Measurements from ENCODE around the gene ZNF396. TPM values are rescaled to one million over a fixed set of nuclear protein-coding genes. Genes with fewer than 3 reads are reported as not detected.

Gene ZNF396
- total and polyA plus RNA-seq, 9 of the 15 experiments (the other 6 are each of a cell fraction or from before 2014, with no cell fraction given) = 0.73 to 2.3 (median 1.9) TPM

DNA sequence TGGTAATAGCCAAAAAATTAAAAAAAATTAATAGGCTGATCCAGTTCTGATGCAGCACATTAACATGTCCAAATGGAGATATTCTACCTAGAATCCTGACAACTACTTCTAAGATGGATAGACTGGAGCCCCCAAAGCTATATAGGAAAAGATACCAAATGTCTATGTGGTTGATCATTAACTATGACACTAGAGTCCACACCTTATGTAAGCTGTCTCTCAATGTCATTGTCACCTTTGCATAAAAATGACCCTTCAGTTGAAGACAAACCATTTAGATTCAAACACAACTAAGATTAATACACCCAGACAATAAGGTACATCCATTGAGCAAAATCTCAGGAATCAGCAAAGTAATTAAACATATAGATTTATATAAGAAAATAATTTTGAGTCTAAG, 14.6 kb downstream of the ZNF396 start (continued):
- TF ChIP-seq EHMT2 (IDR thresholded peaks at IDR 0.05) (no peak), PTRF (tag; IDR thresholded peaks at IDR 0.05) (no peak)

GRCh38 chr18:35361570-35362321, 15.4 kb downstream of the ZNF396 start:
- Histone ChIP-seq H3K27ac (ENCODE audit: extremely low read depth, low read depth, low read length) (no peak overlapping the region), H3K36me3 (ENCODE audit: control insufficient read depth, insufficient read depth, low read length) (no peaks in the 10 kb centered on the region), H3K4me3 (no peak overlapping the region), H2AFZ (ENCODE audit: low read depth, low read length) (no peak overlapping the region), H3K79me2 (ENCODE audit: control insufficient read depth, insufficient read depth, low read length) (no peaks in the 10 kb centered on the region), H3K27me3 (ENCODE audit: control insufficient read depth in 2 of 2, insufficient read depth in 2 of 2, low read length in 2 of 2) (no peaks in the 10 kb centered on the region), H3K9me3 (replicated peaks; ENCODE audit: control insufficient read depth, insufficient read depth, low read depth, low read length) (no peaks in the 10 kb centered on the region), H3K4me1 (replicated peaks in 1 of 2; ENCODE audit: control insufficient read depth in 2 of 2, insufficient read depth in 2 of 2, low read length in 2 of 2) (peaks cover 0 to 7% of the 10 kb centered on the region in 2 experiments; a peak in 3 of 5 replicates), H3K4me2 (ENCODE audit: insufficient read depth, low read length) (no peak overlapping the region), H3K9me1 (ENCODE audit: control insufficient read depth, insufficient read depth, low read length) (no peaks in the 10 kb centered on the region), H4K20me1 (replicated peaks; ENCODE audit: control insufficient read depth, insufficient read depth, low read length) (no peaks in the 10 kb centered on the region), H3K9ac (ENCODE audit: insufficient read depth in 1 of 2, low read depth in 2 of 2, low read length in 2 of 2) (no peak overlapping the region)
- BruUV-seq (replicated peaks) = no TSS peak
- 3% methylated on average over 2 of the region's 2 CpGs for WGBS (ENCODE audit: insufficient coverage, low coverage, missing lambda C conversion rate)
- ATAC-seq (peak; percentile 54; the same call in 1 of the 3 replicates), FAIRE-seq (no peak), DNase-seq (ENCODE audit: extremely low read depth in 1 of 4, low spot score in 3 of 4) (no peak)
- ChIA-PET POLR2A (interaction anchor here (0.5 to 1.4 kb wide), 3 partner anchors 12 to 504 kb away, joined by 3 to 7 read pairs (median 3); no protein-coding TSS in a partner anchor), CTCF (ENCODE audit: low intra/inter-chr PET ratio) (no interaction called here)
- intact Hi-C loops (cut with micrococcal nuclease) = no loop called here
- in situ Hi-C loops (cut with MboI) = no loop called here
- no peak for TF ChIP-seq ZZZ3 (IDR thresholded peaks at IDR 0.05)
- TF ChIP-seq, protein P1, sequence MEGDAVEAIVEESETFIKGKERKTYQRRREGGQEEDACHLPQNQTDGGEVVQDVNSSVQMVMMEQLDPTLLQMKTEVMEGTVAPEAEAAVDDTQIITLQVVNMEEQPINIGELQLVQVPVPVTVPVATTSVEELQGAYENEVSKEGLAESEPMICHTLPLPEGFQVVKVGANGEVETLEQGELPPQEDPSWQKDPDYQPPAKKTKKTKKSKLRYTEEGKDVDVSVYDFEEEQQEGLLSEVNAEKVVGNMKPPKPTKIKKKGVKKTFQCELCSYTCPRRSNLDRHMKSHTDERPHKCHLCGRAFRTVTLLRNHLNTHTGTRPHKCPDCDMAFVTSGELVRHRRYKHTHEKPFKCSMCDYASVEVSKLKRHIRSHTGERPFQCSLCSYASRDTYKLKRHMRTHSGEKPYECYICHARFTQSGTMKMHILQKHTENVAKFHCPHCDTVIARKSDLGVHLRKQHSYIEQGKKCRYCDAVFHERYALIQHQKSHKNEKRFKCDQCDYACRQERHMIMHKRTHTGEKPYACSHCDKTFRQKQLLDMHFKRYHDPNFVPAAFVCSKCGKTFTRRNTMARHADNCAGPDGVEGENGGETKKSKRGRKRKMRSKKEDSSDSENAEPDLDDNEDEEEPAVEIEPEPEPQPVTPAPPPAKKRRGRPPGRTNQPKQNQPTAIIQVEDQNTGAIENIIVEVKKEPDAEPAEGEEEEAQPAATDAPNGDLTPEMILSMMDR (IDR thresholded peaks at IDR 0.05 in 2 of 3, conservative IDR thresholded peaks at IDR 0.05 in 1 of 3; ENCODE audit: insufficient read depth in 2 of 3, low read depth in 1 of 3, low read length in 3 of 3) = no peak
- peak; percentile 60 for TF ChIP-seq ZNF316 (IDR thresholded peaks at IDR 0.05)
- peak; percentile 47 for TF ChIP-seq FOSL1 (tag; conservative IDR thresholded peaks at IDR 0.05)
- peak; percentile 71 for TF ChIP-seq ARID1B (IDR thresholded peaks at IDR 0.05)
- peak in 1 of 2 experiments; percentile 25; a peak in 1 of 4 replicates for TF ChIP-seq FOXK2 (conservative IDR thresholded peaks at IDR 0.05 in 1 of 2, IDR thresholded peaks at IDR 0.05 in 1 of 2; ENCODE audit: low read depth in 2 of 2)
- TF ChIP-seq MCM5 (IDR thresholded peaks at IDR 0.05; ENCODE audit: low read depth) = no peak
- peak; percentile 44 for TF ChIP-seq NCOR1 (IDR thresholded peaks at IDR 0.05)
- TF ChIP-seq MTF1 (CRISPR knock-in tag; IDR thresholded peaks at IDR 0.05; ENCODE audit: borderline replicate concordance) = no peak
- no peak for TF ChIP-seq PURB (CRISPR knock-in tag; IDR thresholded peaks at IDR 0.05; ENCODE audit: low read depth)
- TF ChIP-seq HNRNPL (IDR thresholded peaks at IDR 0.05; ENCODE audit: low read depth, low read length) = no peak
- no peak for TF ChIP-seq E2F4 (CRISPR knock-in tag; IDR thresholded peaks at IDR 0.05; ENCODE audit: low read depth)
- no peak for TF ChIP-seq ARHGAP35 (IDR thresholded peaks at IDR 0.05; ENCODE audit: partially characterized antibody)
- TF ChIP-seq ZNF431 (CRISPR knock-in tag; IDR thresholded peaks at IDR 0.05) = no peak
- no peak for TF ChIP-seq ZKSCAN3 (CRISPR knock-in tag; IDR thresholded peaks at IDR 0.05)
- peak; percentile 34; the same call in 1 of the 2 replicates for TF ChIP-seq GATA2 (CRISPR knock-in tag; IDR thresholded peaks at IDR 0.05)
- TF ChIP-seq KLF16 (IDR thresholded peaks at IDR 0.05) = 0 out of 2 replicates have a peak, but pooled peaks have one; percentile 12
- TF ChIP-seq NR4A1 (CRISPR knock-in tag; IDR thresholded peaks at IDR 0.05) = no peak
- TF ChIP-seq NR4A1 (tag; IDR thresholded peaks at IDR 0.05) = no peak

Measured in K562 (cell line).